ENCODE data around the gene DNAI1.
"Not testable (repeated sequence)": the region's sequence is repeated elsewhere in the genome, so short reads cannot be mapped to it uniquely, and the experiment has no call there.

Gene DNAI1

GRCh38 chr9:34458013-34458958, at the start of gene DNAI1, which contains the start of gene FAM219A:
TSS of gene DNAI1 (plus strand) at chr9:34458805. CDS start at chr9:34459006, 201 bp downstream.
TSS of gene FAM219A (minus strand) at chr9:34458570. CDS start at chr9:34458263, 307 bp downstream.
- H3K4me1 Mint-ChIP-seq (ENCODE audit: low read depth): peaks cover 35% of the 10 kb centered on the region
- no peaks in the 10 kb centered on the region for H3K36me3 Mint-ChIP-seq (ENCODE audit: low read depth)
- peak within 1 kb of the TSS; percentile 73 for H3K27ac Mint-ChIP-seq
- peaks cover 15% of the 10 kb centered on the region for H3K27me3 Mint-ChIP-seq (ENCODE audit: low read depth)
- DNase-seq (ENCODE audit: low spot score): peak; percentile 99
- peak within 1 kb of the TSS; percentile 91 for H3K4me3 Mint-ChIP-seq
- no peaks in the 10 kb centered on the region for H3K9me3 Mint-ChIP-seq

- H3K9me3 Mint-ChIP-seq: no peaks in the 10 kb centered on the region
- no peaks in the 10 kb centered on the region for H3K36me3 Mint-ChIP-seq (ENCODE audit: low read depth)
- no peak overlapping the region for H3K27ac Mint-ChIP-seq
- H3K4me3 Mint-ChIP-seq: no peak overlapping the region
- no peaks in the 10 kb centered on the region for H3K4me1 Mint-ChIP-seq (ENCODE audit: low read depth)
- H3K27me3 Mint-ChIP-seq (ENCODE audit: low read depth): no peaks in the 10 kb centered on the region
- no peak for DNase-seq (ENCODE audit: low spot score)
Observed at GRCh38 chr9:34409154-34409553, 49.5 kb upstream of the DNAI1 start.

GRCh38 chr9:34412336-34412735, 46.3 kb upstream of the DNAI1 start:
- H3K4me3 Mint-ChIP-seq: no peak overlapping the region
- no peaks in the 10 kb centered on the region for H3K27me3 Mint-ChIP-seq (ENCODE audit: low read depth)
- no peak for DNase-seq (ENCODE audit: low spot score)
- H3K9me3 Mint-ChIP-seq: no peaks in the 10 kb centered on the region
- no peaks in the 10 kb centered on the region for H3K4me1 Mint-ChIP-seq (ENCODE audit: low read depth)
- H3K27ac Mint-ChIP-seq: no peak overlapping the region
- H3K36me3 Mint-ChIP-seq (ENCODE audit: low read depth): no peaks in the 10 kb centered on the region

DNA sequence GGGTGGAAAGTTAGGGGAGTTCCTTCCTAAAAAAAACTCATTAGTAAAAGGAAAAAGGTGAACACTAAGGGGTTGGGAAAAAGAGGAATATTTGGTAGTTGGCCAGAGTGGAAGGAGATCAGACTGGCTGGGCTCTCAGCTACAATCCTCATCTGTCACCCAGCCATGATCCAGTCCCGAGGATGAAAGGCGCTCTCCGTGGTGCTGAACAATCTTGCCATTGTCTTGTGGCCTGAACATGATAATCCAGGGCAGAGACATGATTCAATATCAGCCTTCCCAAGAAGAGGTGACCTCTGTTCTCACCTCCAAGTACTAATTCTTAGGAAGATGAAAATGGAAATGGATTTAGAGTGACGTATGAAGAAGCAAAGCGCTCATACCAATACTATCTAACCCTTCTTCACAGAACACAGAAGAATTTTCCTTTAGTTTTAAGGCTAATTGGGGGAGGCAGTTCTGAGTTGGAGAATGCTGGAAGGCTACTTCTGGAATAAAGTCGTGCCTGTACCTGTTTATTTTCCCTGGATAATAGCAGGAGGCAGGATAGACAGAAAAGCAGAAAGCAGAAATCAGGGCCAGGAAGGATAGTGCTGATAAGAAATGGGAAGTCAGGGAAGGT, 45.3 kb upstream of the DNAI1 start:
- peak; percentile 17 for DNase-seq (ENCODE audit: low spot score)
- H3K9me3 Mint-ChIP-seq: no peaks in the 10 kb centered on the region
- no peak overlapping the region for H3K27ac Mint-ChIP-seq
- H3K36me3 Mint-ChIP-seq (ENCODE audit: low read depth): no peaks in the 10 kb centered on the region
- no peaks in the 10 kb centered on the region for H3K27me3 Mint-ChIP-seq (ENCODE audit: low read depth)
- H3K4me1 Mint-ChIP-seq (ENCODE audit: low read depth): no peaks in the 10 kb centered on the region
- no peak overlapping the region for H3K4me3 Mint-ChIP-seq

- Mint-ChIP-seq H3K27me3 (ENCODE audit: low read depth) (no peaks in the 10 kb centered on the region), H3K4me3 (no peak overlapping the region), H3K36me3 (ENCODE audit: low read depth) (no peaks in the 10 kb centered on the region), H3K9me3 (no peaks in the 10 kb centered on the region), H3K27ac (no peak overlapping the region), H3K4me1 (ENCODE audit: low read depth) (no peaks in the 10 kb centered on the region)
- no peak for DNase-seq (ENCODE audit: low spot score)
Observed at GRCh38 chr9:34417734-34418133, 40.9 kb upstream of the DNAI1 start.

GRCh38 chr9:34419716-34420504, 38.7 kb upstream of the DNAI1 start:
- Mint-ChIP-seq H3K9me3 (no peaks in the 10 kb centered on the region), H3K4me1 (ENCODE audit: low read depth) (no peaks in the 10 kb centered on the region), H3K27me3 (ENCODE audit: low read depth) (no peaks in the 10 kb centered on the region), H3K27ac (no peak overlapping the region), H3K36me3 (ENCODE audit: low read depth) (no peaks in the 10 kb centered on the region), H3K4me3 (no peak overlapping the region)
- DNase-seq (ENCODE audit: low spot score): no peak

DNA sequence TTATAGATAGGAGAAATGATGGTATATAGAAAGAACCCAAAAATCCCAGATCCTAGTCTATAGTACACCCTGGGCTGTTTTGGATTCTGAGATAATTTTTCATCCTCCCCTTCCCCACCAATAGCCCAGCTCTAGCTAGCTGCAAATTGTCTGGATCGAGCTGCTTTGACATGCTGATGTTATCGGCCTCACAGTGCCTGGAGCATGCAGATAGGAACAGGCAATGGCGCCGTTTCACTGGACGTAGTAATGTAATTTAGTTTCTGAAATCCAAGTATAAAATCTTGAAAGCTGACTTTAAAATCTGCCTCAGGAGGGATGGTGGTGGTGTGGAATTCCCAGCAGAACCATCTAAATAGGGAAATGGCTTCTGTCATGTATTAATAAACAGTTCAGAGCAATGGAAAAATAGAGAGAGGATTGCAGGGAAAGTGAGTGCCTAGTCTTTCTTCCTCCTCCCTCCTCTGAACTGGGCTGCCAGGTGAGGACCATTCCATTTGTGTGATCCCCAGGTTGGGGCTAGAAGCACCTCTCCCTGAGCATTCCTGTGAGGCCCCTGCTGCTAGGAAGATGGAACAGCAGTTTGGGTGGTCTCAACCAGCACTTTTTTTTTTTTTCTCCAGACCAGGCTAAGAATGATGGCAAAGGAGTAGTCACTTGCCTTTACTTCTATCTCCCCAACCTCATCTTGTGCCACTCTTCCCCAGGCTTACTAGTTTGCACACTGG, 32.1 kb upstream of the DNAI1 start:
- DNase-seq (ENCODE audit: low spot score): no peak
- Mint-ChIP-seq H3K4me1 (ENCODE audit: low read depth) (no peaks in the 10 kb centered on the region), H3K36me3 (ENCODE audit: low read depth) (no peaks in the 10 kb centered on the region), H3K4me3 (no peak overlapping the region), H3K9me3 (no peaks in the 10 kb centered on the region), H3K27me3 (ENCODE audit: low read depth) (no peaks in the 10 kb centered on the region), H3K27ac (no peak overlapping the region)

DNA sequence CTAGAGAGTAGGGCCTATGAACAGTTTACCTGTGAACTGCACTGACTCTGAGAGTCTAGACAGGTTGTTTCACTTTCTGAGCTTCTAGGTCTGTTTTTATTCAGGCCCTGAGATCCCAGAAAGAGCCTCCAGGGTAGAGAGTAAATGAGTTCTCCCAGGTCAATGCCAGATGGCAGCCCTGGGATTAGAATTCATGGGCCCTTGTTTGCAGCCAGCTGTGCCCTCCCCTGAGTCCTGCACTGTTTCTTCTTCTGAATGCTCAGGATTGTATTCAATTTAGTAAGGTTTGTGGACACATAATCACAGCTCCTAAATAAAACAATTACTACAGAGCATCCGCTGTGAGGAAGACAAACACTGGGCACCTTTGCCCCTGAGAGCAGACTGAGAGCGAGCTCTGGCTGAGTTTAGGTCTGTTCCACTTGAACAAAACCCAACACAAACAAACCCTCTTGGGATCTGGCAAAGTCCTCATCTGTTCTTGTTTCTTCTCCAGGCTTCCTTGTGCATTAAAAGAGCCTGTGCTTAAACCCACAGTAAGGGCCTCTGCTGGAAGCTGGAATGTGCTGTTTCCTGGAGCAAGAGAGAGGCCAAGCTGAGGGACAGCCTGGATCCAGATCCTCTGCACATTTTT, 30.2 kb upstream of the DNAI1 start:
- H3K36me3 Mint-ChIP-seq (ENCODE audit: low read depth): no peaks in the 10 kb centered on the region
- H3K4me3 Mint-ChIP-seq: no peak overlapping the region
- H3K27me3 Mint-ChIP-seq (ENCODE audit: low read depth): no peaks in the 10 kb centered on the region
- DNase-seq (ENCODE audit: low spot score): no peak
- no peaks in the 10 kb centered on the region for H3K9me3 Mint-ChIP-seq
- no peak overlapping the region for H3K27ac Mint-ChIP-seq
- no peaks in the 10 kb centered on the region for H3K4me1 Mint-ChIP-seq (ENCODE audit: low read depth)

DNA sequence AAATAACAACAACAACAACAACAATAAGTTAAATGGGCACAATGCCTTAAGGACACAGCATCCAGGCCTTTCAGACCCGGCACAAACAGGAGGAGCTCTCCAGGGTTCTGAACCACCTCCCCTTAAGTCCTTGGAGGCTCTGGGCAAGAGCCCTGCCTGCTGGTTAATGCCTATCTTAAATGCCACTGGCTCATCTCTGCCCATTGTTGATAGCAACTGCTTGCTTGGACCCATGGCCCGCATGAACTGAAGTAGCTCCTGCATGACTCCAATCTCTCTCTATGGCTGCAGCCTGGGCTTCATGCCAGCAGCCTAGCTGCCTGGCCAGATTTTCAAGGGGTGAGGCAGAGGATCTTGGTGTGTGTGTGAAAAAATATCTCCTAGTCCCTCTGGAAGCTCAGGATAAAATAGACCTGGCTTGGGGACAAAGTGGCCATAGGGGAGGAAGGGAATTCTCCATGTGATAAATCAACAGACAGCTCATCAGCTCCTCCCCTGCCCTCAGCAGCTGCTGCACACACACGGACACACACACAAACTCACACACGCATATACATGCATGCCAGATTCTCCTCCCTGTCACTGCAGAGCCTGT, 27.7 kb upstream of the DNAI1 start:
- H3K9me3 Mint-ChIP-seq: no peaks in the 10 kb centered on the region
- no peaks in the 10 kb centered on the region for H3K36me3 Mint-ChIP-seq (ENCODE audit: low read depth)
- no peak overlapping the region for H3K4me3 Mint-ChIP-seq
- no peak for DNase-seq (ENCODE audit: low spot score)
- H3K27ac Mint-ChIP-seq: no peak overlapping the region
- no peaks in the 10 kb centered on the region for H3K27me3 Mint-ChIP-seq (ENCODE audit: low read depth)
- no peaks in the 10 kb centered on the region for H3K4me1 Mint-ChIP-seq (ENCODE audit: low read depth)

- DNase-seq (ENCODE audit: low spot score): no peak
- no peak overlapping the region for H3K27ac Mint-ChIP-seq
- no peak overlapping the region for H3K4me3 Mint-ChIP-seq
- no peaks in the 10 kb centered on the region for H3K27me3 Mint-ChIP-seq (ENCODE audit: low read depth)
- H3K36me3 Mint-ChIP-seq (ENCODE audit: low read depth): no peaks in the 10 kb centered on the region
- H3K9me3 Mint-ChIP-seq: no peaks in the 10 kb centered on the region
- H3K4me1 Mint-ChIP-seq (ENCODE audit: low read depth): no peaks in the 10 kb centered on the region
Observed at GRCh38 chr9:34431667-34432066, 26.9 kb upstream of the DNAI1 start.

DNA sequence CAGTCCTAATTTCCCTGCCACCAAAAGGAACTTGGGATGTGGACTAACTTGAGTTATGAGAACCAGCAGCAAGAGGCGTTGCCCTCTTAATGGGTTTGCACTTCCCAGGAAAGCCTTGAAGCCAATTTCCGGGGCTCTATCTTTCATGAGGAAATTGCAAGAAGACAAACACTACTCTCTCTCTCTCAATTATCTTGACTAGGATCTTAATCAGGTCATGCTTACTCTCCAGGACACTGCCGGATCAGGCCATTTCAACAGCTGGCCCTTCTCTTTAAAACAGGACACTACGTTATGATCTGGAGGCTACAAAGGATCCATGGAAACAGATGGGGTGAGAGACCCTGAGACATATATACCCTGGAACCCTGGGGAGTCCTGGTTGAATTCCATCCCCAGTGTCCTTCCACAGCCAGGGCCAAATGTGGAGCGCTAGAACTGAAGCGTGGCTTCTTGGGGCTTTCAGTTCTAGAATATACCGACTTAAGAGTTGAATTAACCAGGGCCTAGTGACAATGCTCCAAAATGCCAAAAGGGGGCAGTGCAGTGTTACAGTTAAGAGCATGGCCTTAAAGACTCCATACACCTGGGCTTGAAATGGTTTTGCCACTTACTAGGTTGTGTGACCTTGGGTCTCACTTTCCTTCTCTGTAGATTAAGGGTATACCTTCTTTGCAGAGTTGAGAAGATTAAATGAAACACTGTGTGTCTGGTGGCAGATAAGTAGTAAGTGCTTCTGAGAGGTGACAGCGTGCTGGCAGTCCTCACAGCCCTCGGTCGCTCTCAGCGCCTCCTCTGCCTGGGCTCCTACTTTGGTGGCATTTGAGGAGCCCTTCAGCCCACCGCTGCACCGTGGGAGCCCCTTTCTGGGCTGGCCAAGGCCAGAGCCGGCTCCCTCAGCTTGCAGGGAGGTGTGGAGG, 21.3 kb upstream of the DNAI1 start:
- no peak overlapping the region for H3K27ac Mint-ChIP-seq
- no peaks in the 10 kb centered on the region for H3K27me3 Mint-ChIP-seq (ENCODE audit: low read depth)
- peak; percentile 41 for DNase-seq (ENCODE audit: low spot score)
- H3K36me3 Mint-ChIP-seq (ENCODE audit: low read depth): no peaks in the 10 kb centered on the region
- H3K9me3 Mint-ChIP-seq: no peaks in the 10 kb centered on the region
- H3K4me3 Mint-ChIP-seq: no peak overlapping the region
- H3K4me1 Mint-ChIP-seq (ENCODE audit: low read depth): peaks cover 2% of the 10 kb centered on the region

DNA sequence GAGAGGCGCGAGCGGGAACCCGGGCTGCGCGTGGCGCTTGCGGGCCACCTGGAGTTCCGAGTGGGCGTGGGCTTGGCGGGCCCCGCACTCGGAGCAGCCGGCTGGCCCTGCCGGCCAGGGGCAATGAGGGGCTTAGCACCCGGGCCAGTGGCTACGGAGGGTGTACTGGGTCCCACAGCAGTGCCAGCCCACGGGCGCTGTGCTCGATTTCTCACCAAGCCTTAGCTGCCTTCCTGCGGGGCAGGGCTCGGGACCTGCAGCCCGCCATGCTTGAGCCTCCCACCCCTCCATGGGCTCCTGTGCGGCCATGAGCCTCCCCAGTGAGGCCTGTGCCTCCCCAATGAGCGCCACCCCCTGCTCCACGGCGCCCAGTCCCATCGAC, 20.7 kb upstream of the DNAI1 start:
- not testable (repeated sequence) for H3K9me3 Mint-ChIP-seq; H3K4me3 Mint-ChIP-seq; H3K36me3 Mint-ChIP-seq (ENCODE audit: low read depth); H3K4me1 Mint-ChIP-seq (ENCODE audit: low read depth); H3K27ac Mint-ChIP-seq; H3K27me3 Mint-ChIP-seq (ENCODE audit: low read depth); DNase-seq (ENCODE audit: low spot score)
